D341Med (cell line): ENCODE results near the gene KLHL14.

Source experiments
- DNase-seq: peaks from one replicate; pipeline ENCODE4 v3.0.0; 2012; ENCODE audit warnings: low spot score

The KLHL14 gene

DNA sequence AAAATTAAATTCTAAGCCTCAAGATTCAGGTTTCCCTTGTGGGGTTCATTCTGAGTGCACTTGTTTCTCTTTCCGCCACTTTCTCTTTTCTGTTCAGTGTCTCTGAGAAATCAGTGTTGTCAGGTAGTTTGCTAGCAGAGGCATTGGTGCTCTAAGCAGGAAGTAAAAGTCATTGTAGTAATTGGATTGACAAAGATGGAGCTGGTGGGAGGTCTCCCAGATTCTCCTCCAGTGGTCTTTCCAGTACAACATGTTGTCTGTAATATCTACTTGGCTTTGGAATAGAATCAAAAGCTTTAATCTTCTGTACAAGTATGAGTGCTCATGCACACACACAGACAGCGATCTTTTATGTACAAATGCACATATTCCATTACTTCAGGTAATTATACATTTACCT lies 135.6 kb downstream of the KLHL14 start:
- no peak for DNase-seq

DNA sequence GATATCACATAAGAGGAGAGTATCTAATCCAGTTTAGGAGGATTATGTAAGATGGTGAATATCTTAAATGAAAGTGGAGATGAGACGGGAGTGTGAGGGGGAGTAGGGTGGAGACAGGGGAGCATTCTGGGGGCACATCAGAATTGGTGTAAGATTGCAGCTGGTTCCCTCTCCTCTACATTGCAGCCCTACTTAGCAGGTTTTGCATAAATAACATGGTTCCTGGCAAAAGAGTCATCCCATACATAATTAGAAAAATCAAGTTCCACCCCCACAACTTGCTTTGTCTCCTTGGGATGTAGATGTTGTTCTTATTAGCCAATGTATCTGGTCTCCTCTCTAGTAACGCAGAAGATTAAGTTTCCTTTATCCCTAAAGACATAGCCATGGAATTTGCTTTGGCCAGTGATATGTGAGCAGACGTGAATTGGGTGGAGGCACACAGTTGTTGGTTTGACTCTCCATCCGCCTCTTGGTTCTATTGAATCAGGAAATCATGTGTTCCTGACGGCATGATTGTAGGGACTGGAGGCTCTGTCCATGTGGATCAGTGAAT lies 137.9 kb downstream of the KLHL14 start:
- no peak for DNase-seq

DNA sequence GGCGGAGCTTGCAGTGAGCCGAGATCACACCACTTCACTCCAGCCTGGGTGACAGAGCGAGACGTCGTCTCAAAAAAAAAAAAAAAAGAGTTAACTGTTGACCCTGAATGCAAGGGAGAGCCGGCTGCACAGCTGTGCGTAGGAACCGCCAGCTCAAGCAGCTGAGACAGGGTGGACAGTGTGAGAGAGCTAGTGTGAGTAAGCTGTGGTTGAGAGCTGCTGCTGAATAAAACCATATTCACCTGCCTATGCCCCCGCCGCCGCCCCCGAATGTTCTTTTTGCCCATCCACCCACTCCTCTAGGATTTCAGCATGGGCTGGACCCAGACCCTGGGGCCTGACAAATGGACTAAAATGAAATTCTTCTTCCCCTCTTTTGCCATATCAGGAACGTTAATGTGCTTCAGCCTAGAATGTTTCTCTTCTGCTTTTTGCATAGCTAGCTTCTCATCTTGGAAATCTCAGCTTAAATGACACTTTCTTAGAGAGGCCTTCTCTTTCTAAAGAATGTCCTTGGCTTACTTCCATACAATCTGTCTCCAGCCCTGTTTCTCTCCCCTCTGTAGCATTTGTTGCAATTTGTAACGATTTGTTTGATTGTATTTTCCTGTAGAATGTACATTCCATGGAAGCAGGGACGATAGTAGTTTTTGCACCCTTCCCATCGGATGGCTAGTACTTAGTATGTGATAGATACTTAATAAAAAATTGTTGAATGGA lies 142.7 kb downstream of the KLHL14 start:
- DNase-seq: no peak

DNA sequence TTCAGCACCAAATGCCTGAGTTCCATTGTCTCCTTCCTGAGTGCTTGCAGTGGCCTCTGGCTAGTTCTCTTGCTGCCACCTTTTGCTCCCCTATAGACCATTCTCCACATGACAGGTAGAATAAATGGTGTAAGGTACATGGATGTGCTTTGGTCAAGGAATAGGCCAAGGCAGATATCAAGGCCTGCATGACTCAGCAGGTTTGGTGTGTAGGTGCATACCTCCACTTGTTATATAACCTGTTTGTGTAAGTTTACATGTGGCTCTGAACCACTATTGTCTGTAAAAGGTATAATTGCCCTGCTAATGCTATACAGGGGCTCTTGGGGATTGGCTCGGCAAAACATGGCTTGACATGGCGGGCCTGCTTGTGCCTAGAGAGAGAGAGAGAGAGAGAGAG lies 143.5 kb downstream of the KLHL14 start:
- no peak for DNase-seq

DNA sequence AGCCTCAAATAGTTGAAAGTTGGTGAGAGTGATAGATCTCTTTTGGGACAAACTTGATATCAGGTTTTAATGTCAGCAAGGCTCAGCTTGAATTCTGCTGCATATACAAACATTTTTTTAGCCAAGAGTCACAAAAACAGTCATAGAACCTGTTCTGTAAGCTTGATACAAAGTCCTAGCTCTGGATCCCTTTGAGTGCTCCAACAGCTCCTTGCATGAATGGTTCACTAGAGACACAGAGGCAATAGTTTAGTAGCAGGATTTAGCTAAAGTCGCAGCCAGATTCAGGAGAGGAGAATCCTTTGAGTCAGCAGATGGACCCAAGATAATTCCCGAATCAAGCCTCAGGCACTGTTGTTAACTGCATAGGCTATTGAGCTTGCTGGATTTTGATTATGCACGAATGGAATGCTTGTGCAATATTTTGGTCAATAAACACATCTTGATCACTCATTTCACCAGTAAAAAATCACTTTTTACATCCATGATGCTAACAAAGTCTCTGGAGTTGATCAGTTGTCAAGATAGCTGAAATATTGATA lies 148.6 kb downstream of the KLHL14 start:
- no peak for DNase-seq

DNA sequence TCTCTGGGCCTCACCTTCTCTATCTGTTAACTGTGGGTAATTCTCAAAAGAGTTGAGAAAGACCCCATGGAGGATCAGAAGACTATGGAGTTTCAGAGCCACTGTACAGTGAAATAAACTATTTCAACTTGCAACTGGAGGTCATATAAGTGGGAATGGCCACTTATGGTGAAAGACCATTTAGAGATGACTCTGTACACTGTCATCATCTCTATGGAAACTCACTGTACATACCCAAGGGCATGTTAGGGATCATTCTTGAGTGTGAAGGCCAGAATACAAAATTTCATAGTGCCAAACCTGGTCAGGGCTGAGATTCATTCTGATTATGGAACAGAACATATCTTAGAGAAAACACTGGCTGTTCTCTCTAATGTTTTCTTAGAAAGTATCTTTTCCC lies 149.3 kb downstream of the KLHL14 start:
- no peak for DNase-seq
